Hepatocyte (in vitro differentiated cells): ENCODE results near the gene NKAIN1. TPM values are rescaled to one million over a fixed set of nuclear protein-coding genes. Genes with fewer than 3 reads are reported as not detected.
"Not testable (repeated sequence)": the region's sequence is repeated elsewhere in the genome, so short reads cannot be mapped to it uniquely, and the experiment has no call there.

Experiments
- DNase-seq: peaks from one replicate; pipeline ENCODE4 v3.0.0-alpha.2; 2016; ENCODE audit warnings: low spot score
- H2AFZ ChIP-seq: fragments of 200-600 bp; sonication (generic); 2 replicates; pipeline ENCODE4 v1.6.0; 2016; ENCODE audit warnings: antibody characterized with exemption, mild to moderate bottlenecking
- H3K27ac ChIP-seq: fragments of 200-600 bp; sonication (generic); 2 replicates; pipeline ENCODE4 v1.5.1; 2016; ENCODE audit warnings: mild to moderate bottlenecking
- H3K27me3 ChIP-seq: fragments of 200-600 bp; sonication (generic); 2 replicates; pipeline ENCODE4 v1.6.1; 2016
- H3K36me3 ChIP-seq: fragments of 200-600 bp; sonication (generic); replicated peaks from 2 replicates; pipeline ENCODE4 v1.5.1; 2016; ENCODE audit warnings: low read depth; ENCODE audit not compliant: insufficient read depth
- H3K4me1 ChIP-seq: fragments of 200-600 bp; sonication (generic); 2 replicates; pipeline ENCODE4 v1.5.1; 2016; ENCODE audit warnings: mild to moderate bottlenecking, moderate library complexity; ENCODE audit not compliant: insufficient read depth
- H3K4me2 ChIP-seq: fragments of 200-600 bp; sonication (generic); 2 replicates; pipeline ENCODE4 v1.6.0; 2016
- H3K4me3 ChIP-seq: fragments of 200-600 bp; sonication (generic); 2 replicates; pipeline ENCODE4 v1.5.1; 2016; ENCODE audit warnings: mild to moderate bottlenecking
- H3K79me2 ChIP-seq: fragments of 200-600 bp; sonication (generic); 2 replicates; pipeline ENCODE4 v1.6.0; 2017; ENCODE audit warnings: mild to moderate bottlenecking
- H3K9me2 ChIP-seq: fragments of 200-600 bp; sonication (generic); replicated peaks from 2 replicates; pipeline ENCODE4 v1.6.0; 2017; ENCODE audit warnings: mild to moderate bottlenecking; ENCODE audit not compliant: insufficient read depth
- H3K9me3 ChIP-seq: fragments of 200-600 bp; sonication (generic); 2 replicates; pipeline ENCODE4 v1.5.1; 2016; ENCODE audit warnings: low read depth, mild to moderate bottlenecking
- H4K20me1 ChIP-seq: fragments of 200-600 bp; sonication (generic); 2 replicates; pipeline ENCODE4 v1.6.0; 2016; ENCODE audit warnings: mild to moderate bottlenecking; ENCODE audit not compliant: insufficient read depth, poor library complexity, severe bottlenecking
- CTCF ChIP-seq: fragments of 200-600 bp; sonication (generic); IDR thresholded peaks from 2 replicates; pipeline ENCODE4 v1.5.1; 2016; ENCODE audit warnings: antibody characterized with exemption, mild to moderate bottlenecking; ENCODE audit not compliant: poor library complexity
- EZH2 ChIP-seq: fragments of 200-600 bp; sonication (generic); IDR thresholded peaks from 2 replicates; pipeline ENCODE4 v1.6.1; 2016; ENCODE audit warnings: antibody characterized with exemption, mild to moderate bottlenecking, borderline replicate concordance
- EZH2phosphoT487 ChIP-seq: fragments of 200-600 bp; sonication (generic); IDR thresholded peaks from one replicate; pipeline ENCODE4 v1.6.1; 2018; ENCODE audit warnings: antibody characterized with exemption, mild to moderate bottlenecking, low read depth, moderate library complexity; ENCODE audit not compliant: unreplicated experiment, severe bottlenecking
- WGBS: methylation state at CpG from one replicate; pipeline ENCODE4 v1.1.6; 2016; ENCODE audit warnings: low lambda C conversion rate; ENCODE audit errors: missing lambda C conversion rate; 5-methylcytosine and 5-hydroxymethylcytosine counted together
- polyA plus RNA-seq: library from polyadenylated mRNA; unstranded; fragments of >200 nt; fragmentation: Nextera tagmentation; extraction: Ambion mirVana; gene quantifications from 2 replicates; pipeline ENCODE4 v1.2.1, GENCODE V29; 2016
- total RNA-seq: library from RNA; depleted of rRNA; stranded (reverse); fragments of >200 nt; gene quantifications from 2 replicates; pipeline ENCODE4 v1.2.3, GENCODE V29; 2014

Gene NKAIN1
- total and polyA plus RNA-seq, 2 experiments from 2014 or later = 1.8 to 2.2 TPM

DNA sequence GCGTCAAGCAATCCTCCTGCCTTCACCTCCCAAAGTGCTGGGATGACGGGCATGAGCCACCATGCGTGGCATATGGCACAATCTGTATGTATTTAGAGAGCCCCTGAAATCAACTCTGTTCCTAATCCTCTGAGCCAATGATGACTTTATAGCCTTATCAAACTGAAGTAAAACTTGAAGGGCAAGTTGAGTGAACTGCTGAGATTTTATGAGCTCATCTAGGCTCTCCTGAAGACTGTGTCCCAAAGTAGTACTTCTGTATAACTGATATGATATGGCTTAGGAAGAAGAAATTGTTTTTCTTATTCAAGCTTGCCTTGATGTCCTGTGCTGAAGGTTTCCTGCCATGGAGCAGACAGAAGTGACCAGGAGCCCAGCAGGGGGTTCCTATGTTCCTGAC lies 23.7 kb upstream of the NKAIN1 start:
- Histone ChIP-seq H3K9me3 (no peaks in the 10 kb centered on the region), H3K4me2 (no peak overlapping the region), H3K27me3 (no peaks in the 10 kb centered on the region), H4K20me1 (no peaks in the 10 kb centered on the region), H3K79me2 (no peaks in the 10 kb centered on the region), H3K27ac (no peak overlapping the region), H3K4me1 (no peaks in the 10 kb centered on the region), H3K9me2 (no peaks in the 10 kb centered on the region), H2AFZ (no peak overlapping the region), H3K4me3 (no peak overlapping the region), H3K36me3 (no peaks in the 10 kb centered on the region)
- no peak for DNase-seq
- 98% methylated on average over 3 of the region's 3 CpGs for WGBS
- TF ChIP-seq EZH2 = no peak
- no peak for TF ChIP-seq EZH2phosphoT487
- TF ChIP-seq CTCF = no peak

DNA sequence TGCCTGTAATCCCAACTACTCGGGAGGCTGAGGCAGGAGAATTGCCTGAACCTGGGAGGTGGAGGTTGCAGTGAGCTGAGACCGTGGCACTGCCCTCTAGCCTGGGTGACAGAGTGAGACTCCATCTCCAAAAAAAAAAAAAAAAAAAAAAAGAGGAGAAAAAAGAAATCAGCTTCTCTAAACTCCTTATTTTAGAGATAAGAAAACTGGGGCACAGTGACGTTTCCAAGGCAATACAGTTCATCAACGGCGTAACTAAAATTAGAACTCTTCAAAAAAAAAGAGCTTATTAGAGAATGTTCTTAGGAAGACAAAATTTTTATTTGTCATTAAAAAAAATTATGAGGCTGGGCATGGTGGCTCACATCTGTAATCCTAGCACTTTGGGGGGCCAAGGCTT lies 22.7 kb upstream of the NKAIN1 start:
- H3K27me3 ChIP-seq = not testable (repeated sequence)

DNA sequence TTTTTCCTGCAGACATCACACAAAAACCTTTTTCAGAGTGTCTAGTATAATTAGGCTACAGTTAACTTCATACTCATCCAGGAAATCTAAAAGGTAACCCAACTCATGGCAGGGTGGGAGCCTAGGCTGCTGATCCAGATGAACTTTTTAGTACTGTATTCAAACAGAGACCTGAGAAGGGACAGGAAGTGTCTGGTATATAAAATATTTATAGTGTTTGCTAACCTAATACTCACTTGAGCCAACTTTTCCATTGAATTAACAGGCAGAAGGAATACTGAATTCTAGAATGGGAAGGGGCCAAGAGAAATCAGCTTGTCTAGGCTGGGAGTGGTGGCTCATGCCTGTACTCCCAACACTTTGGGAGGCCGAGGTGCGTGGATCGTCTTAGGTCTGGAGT lies 22.2 kb upstream of the NKAIN1 start:
- Histone ChIP-seq H3K9me3 (no peaks in the 10 kb centered on the region), H3K36me3 (no peaks in the 10 kb centered on the region), H4K20me1 (no peaks in the 10 kb centered on the region), H3K27ac (no peak overlapping the region), H3K4me1 (no peaks in the 10 kb centered on the region), H3K27me3 (no peaks in the 10 kb centered on the region), H3K79me2 (no peaks in the 10 kb centered on the region), H3K4me2 (no peak overlapping the region), H3K4me3 (no peak overlapping the region), H2AFZ (no peak overlapping the region), H3K9me2 (no peaks in the 10 kb centered on the region)
- DNase-seq = no peak
- 100% methylated on average over 3 of the region's 3 CpGs for WGBS
- TF ChIP-seq EZH2phosphoT487 (no peak), CTCF (no peak), EZH2 (no peak)

More for the DNA sequence above, 22.7 kb upstream of the NKAIN1 start:
- H3K79me2 ChIP-seq, H3K4me2 ChIP-seq, H4K20me1 ChIP-seq, H2AFZ ChIP-seq, H3K27ac ChIP-seq, H3K9me3 ChIP-seq, H3K4me1 ChIP-seq, H3K9me2 ChIP-seq, H3K36me3 ChIP-seq, DNase-seq, H3K4me3 ChIP-seq: not testable (repeated sequence)
- 96% methylated on average over 5 of the region's 5 CpGs for WGBS

- Histone ChIP-seq H3K9me3 (no peaks in the 10 kb centered on the region), H2AFZ (no peak overlapping the region), H3K27me3 (no peaks in the 10 kb centered on the region), H3K79me2 (no peaks in the 10 kb centered on the region), H3K36me3 (no peaks in the 10 kb centered on the region), H3K27ac (no peak overlapping the region), H3K4me2 (no peak overlapping the region), H3K4me1 (no peaks in the 10 kb centered on the region), H4K20me1 (no peaks in the 10 kb centered on the region), H3K9me2 (no peaks in the 10 kb centered on the region), H3K4me3 (no peak overlapping the region)
- TF ChIP-seq EZH2 (no peak), CTCF (no peak), EZH2phosphoT487 (no peak)
- 74% methylated on average over 3 of the region's 3 CpGs for WGBS
- DNase-seq = no peak
These were observed 20.1 kb upstream of the NKAIN1 start for GRCh38 chr1:31259746-31260145.
